Lower leg skin (tissue), 4 donors: ENCODE measurements around the gene MTRFR. TPM values are rescaled to one million over a fixed set of nuclear protein-coding genes. Genes with fewer than 3 reads are reported as not detected.
A peak's percentile ranks its signal among the peaks of the same experiment; 100 is the strongest.
"Not testable (repeated sequence)": the region's sequence is repeated elsewhere in the genome, so short reads cannot be mapped to it uniquely, and the experiment has no call there.

Experiments used
- DNase-seq, 2 donors: peaks; one replicate each; pipeline ENCODE4 v3.0.0-alpha.2; 2019; ENCODE audit warnings: low spot score in 2 of 2
- H3K4me3 ChIP-seq: fragments of 200-600 bp; sonication (generic); 2 replicates; pipeline ENCODE4 v1.5.1; 2017; ENCODE audit warnings: mild to moderate bottlenecking, low read depth; ENCODE audit not compliant: poor library complexity, severe bottlenecking
- POLR2A ChIP-seq, 2 donors: fragments of 450-650 bp; IDR thresholded peaks; one replicate each; pipeline ENCODE4 v1.6.1; 2016 to 2017; ENCODE audit warnings: antibody characterized with exemption in 2 of 2, mild to moderate bottlenecking in 1 of 2, moderate library complexity in 1 of 2
- WGBS, 2 donors: methylation state at CpG; one replicate each; pipeline ENCODE4 v1.1.5; 2018; 5-methylcytosine and 5-hydroxymethylcytosine counted together
- intact Hi-C: fragments of 100-400 bp; cut with DNase I; formaldehyde crosslinking; loops from one replicate; pipeline ENCODE4 v1.15.0; 2023; ENCODE audit warnings: low total_unique reads
- total RNA-seq, 4 donors: library from RNA; depleted of rRNA; stranded (reverse); fragments of >200 nt; gene quantifications; one replicate each; pipeline ENCODE4 v1.1.0, GENCODE V29; 2016
- TF ChIP-seq, protein P1 (sequence below), 3 donors: fragments of 450-650 bp; IDR thresholded peaks; one replicate each; pipeline ENCODE4 v1.5.1; 2016; ENCODE audit warnings: antibody characterized with exemption in 3 of 3, mild to moderate bottlenecking in 3 of 3, moderate library complexity in 2 of 3

The MTRFR gene
- total RNA-seq, 4 donors from 2014 or later, result 9.8 to 27.0 (median 11.8) TPM

- TF ChIP-seq POLR2A (IDR thresholded peaks at IDR 0.05), result no peak
- TF ChIP-seq, protein P1, sequence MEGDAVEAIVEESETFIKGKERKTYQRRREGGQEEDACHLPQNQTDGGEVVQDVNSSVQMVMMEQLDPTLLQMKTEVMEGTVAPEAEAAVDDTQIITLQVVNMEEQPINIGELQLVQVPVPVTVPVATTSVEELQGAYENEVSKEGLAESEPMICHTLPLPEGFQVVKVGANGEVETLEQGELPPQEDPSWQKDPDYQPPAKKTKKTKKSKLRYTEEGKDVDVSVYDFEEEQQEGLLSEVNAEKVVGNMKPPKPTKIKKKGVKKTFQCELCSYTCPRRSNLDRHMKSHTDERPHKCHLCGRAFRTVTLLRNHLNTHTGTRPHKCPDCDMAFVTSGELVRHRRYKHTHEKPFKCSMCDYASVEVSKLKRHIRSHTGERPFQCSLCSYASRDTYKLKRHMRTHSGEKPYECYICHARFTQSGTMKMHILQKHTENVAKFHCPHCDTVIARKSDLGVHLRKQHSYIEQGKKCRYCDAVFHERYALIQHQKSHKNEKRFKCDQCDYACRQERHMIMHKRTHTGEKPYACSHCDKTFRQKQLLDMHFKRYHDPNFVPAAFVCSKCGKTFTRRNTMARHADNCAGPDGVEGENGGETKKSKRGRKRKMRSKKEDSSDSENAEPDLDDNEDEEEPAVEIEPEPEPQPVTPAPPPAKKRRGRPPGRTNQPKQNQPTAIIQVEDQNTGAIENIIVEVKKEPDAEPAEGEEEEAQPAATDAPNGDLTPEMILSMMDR (IDR thresholded peaks at IDR 0.05), result no peak
- no peak overlapping the region for H3K4me3 ChIP-seq
- 76 to 77% methylated on average over 7 of the region's 7 CpGs for WGBS, 2 donors
- peak in 1 of 2 donors; percentile 43 for DNase-seq
- intact Hi-C loops, result no loop called here
Measured at GRCh38 chr12:123243671-123244262, 10.5 kb downstream of the MTRFR start.

GRCh38 chr12:123245678-123246077, 12.4 kb downstream of the MTRFR start:
- DNase-seq, result no peak
- intact Hi-C loops, result no loop called here
- H3K4me3 ChIP-seq, result no peak overlapping the region
- TF ChIP-seq, protein P1 (IDR thresholded peaks at IDR 0.05), result no peak
- TF ChIP-seq POLR2A (IDR thresholded peaks at IDR 0.05), result no peak
- WGBS, 2 donors, result 89 to 95% methylated on average over 3 of the region's 3 CpGs

DNA sequence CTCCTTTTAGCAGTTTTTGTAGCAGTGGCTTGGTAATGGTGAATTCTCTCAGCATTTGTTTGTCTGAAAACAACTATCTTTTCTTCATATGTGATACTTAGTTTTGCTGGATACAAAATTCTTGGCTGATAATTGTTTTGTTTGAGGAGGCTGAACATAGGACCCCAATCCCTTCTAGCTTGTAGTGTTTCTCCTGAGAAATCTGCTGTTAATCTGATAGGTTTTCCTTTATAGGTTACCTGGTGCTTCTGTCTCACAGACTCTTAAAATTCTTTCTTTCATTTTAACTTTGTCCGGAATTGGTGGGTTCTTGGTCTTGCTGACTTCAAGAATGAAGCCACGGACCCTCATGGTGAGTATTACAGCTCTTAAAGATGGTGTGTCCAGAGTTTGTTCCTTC, 14.9 kb downstream of the MTRFR start:
- DNase-seq, intact Hi-C loops, H3K4me3 ChIP-seq: not testable (repeated sequence)
- 98 to 100% methylated on average over 2 of the region's 2 CpGs for WGBS, 2 donors

- WGBS, 2 donors, result 90 to 94% methylated on average over 16 to 22 of the region's 26 CpGs
- H3K4me3 ChIP-seq, intact Hi-C loops: not testable (repeated sequence)
- DNase-seq, result peak in 1 of 2 donors; percentile 78
Measured at GRCh38 chr12:123248996-123249741, 15.9 kb downstream of the MTRFR start.

DNA sequence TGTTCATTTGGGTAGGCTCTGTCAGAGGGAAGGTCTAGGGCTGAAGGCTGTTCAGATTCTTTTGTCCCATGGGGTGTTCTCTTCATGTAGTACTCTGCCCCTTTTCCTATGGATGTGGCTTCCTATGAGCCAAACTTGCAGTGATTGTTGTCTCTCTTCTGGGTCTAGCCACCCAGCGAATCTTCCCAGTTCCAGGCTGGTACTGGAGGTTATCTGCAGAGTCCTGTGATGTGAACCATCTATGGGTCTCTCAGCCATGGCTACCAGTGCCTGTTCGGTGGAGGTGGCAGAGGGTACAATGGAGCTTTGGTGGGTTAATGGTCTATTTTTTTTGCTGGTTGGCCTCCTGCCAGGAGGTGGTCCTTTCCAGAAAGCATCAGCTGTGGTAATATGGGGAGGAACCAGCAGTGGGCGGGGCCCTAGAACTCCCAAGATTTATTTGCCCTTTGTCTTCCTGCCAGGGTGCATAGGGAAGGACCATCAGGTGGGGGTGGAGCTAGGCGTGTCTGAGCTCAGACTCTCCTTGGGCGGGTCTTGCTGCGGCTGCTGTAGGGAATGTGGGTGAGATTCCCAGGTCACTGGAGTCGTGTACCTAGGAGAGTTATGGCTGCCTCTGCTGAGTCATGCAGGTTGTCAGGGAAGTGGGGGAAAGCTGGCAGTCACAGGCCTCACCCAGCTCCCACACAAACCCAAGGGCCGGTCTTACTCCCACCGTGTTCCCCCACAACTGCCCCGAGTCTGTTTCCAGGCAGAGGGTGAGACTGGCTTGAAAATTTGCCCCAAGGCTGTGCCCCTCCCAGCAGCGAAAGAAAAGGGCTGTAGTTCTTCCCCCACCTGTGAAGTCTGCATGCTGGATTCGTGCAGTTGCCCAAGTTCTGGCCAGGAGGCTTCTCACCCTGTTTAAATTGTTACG, 17.5 kb downstream of the MTRFR start:
- TF ChIP-seq, protein P1 (IDR thresholded peaks at IDR 0.05), result no peak
- no peak for TF ChIP-seq POLR2A (IDR thresholded peaks at IDR 0.05)
- intact Hi-C loops, result no loop called here
- peak; percentile 71 to 88 for DNase-seq
- 40 to 62% methylated on average over 13 of the region's 13 CpGs for WGBS, 2 donors
- H3K4me3 ChIP-seq, result no peak overlapping the region

- intact Hi-C loops, result no loop called here
- no peak for TF ChIP-seq POLR2A (IDR thresholded peaks at IDR 0.05)
- TF ChIP-seq, protein P1 (IDR thresholded peaks at IDR 0.05), result no peak
- DNase-seq, result peak in 1 of 2 donors; percentile 66
- 55 to 60% methylated on average over 8 of the region's 8 CpGs for WGBS, 2 donors
- H3K4me3 ChIP-seq, result no peak overlapping the region
Measured at GRCh38 chr12:123251403-123252076, 18.3 kb downstream of the MTRFR start.

DNA sequence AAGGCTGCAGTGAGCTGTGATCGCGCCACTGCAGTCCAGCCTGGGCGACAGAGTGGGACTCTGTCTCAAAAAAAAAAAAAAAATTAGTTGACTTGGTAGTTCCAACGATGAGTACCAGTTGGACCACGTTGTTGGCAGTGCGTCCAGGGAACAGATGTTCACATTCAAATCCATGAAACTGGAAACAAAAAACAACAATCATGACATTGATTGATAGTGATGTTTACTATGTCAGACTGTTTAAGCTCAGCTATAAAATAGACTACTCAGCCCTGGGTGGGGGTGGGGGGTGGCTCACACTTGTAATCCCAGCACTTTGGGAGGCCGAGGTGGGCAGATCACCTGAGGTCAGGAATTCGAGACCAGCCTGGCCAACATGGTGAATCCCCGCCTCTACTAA, 19.1 kb downstream of the MTRFR start:
- DNase-seq, result peak in 1 of 2 donors; percentile 61
- WGBS, 2 donors, result 50 to 53% methylated on average over 9 of the region's 9 CpGs
- intact Hi-C loops, H3K4me3 ChIP-seq: not testable (repeated sequence)
